Measurements from ENCODE around the gene BNIP5.
"Not testable (repeated sequence)": the region's sequence is repeated elsewhere in the genome, so short reads cannot be mapped to it uniquely, and the experiment has no call there.

The BNIP5 gene

DNA sequence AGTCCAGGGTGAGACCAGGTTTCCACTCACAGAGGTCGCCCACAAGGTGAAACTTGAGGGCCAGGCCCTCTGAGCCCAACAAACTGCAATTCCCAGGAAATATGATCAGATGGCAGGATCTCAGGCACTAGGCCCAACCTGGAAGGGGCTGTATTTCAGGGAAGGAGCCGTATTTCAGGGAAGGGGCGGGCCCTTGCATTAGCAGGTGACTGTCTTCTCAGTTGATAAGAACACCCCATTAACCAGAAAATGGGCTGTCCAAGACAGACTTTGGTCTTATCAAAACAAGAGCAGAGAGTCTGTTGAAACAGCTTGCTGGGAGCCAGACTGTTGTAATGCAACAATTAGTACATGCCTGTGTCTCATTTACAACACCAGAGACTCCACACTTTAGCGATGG lies 10.9 kb upstream of the BNIP5 start:
- DNase-seq (ENCODE audit: extremely low spot score, insufficient read length, low read depth) (no peak), FAIRE-seq (no peak)

DNA sequence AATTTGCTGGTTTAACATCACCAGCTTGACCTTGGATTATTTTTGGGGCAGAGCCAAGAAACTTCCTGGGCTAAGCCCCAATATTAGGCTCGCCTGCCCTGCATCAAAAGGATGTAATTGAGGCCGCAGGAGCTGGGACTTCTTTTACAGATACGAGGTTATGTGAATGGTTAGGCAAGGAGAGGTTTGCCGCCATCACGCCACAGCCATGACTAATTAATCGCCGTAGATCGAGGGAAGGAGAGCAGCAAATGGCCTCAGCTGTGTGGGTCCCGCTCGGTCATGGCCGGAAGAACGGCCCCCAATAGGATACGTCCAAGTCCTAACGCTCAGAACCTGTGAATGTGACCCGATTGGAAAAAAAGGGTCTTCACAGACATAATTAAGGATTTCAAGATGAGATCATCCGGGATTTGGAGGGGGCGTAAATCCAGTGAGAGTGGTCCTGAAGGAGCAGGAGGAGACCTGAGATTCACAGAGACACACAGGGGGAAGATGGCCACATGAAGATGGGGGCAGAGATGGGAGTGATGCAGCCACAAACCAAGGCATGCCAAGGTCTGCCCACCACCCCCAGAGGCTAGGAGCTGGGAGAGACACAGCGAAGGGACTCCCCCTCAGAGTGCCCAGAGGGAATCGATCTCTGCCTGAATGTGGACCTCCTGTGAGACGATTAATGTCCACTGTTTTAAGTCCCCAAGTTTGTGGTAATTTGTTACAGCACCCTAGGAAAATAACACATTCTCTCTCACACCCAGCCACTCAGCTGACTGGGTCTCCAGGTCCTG lies 10.0 kb upstream of the BNIP5 start:
- no peak for DNase-seq (ENCODE audit: extremely low spot score, insufficient read length, low read depth)
- no peak for FAIRE-seq

GRCh38 chr6:36345681-36346466 lies 9.2 kb upstream of the BNIP5 start:
- FAIRE-seq (no peak), DNase-seq (ENCODE audit: extremely low spot score, insufficient read length, low read depth) (no peak)

DNA sequence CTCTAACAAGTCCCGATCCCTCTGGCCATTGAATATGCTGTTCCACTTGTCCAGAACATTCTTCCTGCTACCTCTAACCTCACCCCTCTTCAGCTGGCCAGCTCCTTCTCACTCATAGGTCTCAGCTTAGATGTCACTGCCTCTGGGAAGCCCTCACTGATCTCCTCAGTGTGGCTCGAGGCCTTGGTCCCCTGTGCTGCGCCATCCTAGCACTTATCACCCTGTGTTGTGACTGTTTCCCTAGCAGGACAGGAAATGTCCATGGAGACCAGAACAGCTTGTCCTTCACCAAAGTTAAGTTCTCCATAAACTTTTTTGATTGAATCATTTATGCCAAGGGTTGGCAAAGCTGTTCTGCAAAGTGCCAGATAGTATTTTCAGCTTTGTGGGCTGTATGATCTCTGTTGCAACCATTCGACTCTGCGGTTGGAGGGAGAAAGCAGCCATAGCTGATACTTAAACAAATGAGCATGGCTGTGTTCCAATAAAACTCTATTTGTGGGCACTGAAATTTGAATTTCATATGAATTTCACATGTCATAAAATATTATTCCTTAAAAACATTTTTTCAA lies 6.5 kb upstream of the BNIP5 start:
- DNase-seq (ENCODE audit: extremely low spot score, insufficient read length, low read depth) (no peak), FAIRE-seq (no peak)

GRCh38 chr6:36340618-36341454 lies 4.1 kb upstream of the BNIP5 start:
- FAIRE-seq: peak; percentile 76
- peak; percentile 64 for DNase-seq (ENCODE audit: extremely low spot score, insufficient read length, low read depth)

GRCh38 chr6:36340306-36340617 lies 3.6 kb upstream of the BNIP5 start:
- DNase-seq (ENCODE audit: extremely low spot score, insufficient read length, low read depth) (no peak), FAIRE-seq (no peak)

DNA sequence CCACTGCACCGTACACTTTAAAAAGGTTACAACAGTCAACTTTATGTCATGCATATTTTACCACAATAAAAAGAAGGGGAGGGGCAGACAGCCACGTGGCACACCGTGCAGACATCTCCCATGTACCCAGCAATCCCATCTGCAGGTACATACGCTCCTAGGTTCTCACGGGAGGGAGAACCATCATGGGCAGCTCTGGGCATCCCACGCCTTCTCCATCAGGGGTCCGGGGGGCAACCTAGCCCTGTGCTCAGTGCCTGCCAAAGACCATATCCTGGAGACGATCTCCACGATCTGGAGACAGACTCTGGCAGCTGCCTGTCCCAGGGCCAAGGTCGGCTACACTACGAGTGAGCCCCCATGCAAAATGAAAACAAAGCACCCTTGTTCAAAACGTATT lies 2.5 kb upstream of the BNIP5 start:
- FAIRE-seq: no peak
- no peak for DNase-seq (ENCODE audit: extremely low spot score, insufficient read length, low read depth)

- FAIRE-seq; DNase-seq (ENCODE audit: extremely low spot score, insufficient read length, low read depth): not testable (repeated sequence)
Measured at GRCh38 chr6:36338223-36338622, 1.5 kb upstream of the BNIP5 start.

GRCh38 chr6:36337814-36338213 lies 1.1 kb upstream of the BNIP5 start:
- FAIRE-seq: no peak

DNA sequence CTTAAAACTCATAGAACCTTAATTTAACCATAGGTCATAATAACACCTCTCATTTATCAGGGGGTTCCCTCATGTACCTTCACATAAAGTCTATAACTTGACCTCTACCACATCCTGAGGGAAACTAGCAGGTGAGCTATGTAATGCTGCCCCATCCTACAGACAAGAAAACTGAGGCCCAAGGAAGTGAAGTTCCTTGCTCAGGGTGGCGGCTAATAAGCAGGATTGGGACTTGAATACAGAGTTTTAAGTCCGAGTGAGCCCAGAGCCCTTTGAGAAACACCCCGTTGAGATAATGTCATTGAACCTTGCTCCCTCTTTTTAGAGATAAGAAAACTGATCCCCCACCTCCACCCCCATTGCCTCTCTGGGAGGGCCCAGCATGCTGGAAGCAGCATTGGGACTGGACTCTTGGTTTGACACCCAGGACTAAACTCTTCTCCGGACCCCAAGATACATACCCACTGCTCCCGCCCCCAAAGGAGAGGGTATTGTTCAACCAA lies 429 bp downstream of the BNIP5 start:
- FAIRE-seq (no peak), DNase-seq (ENCODE audit: extremely low spot score, insufficient read length, low read depth) (no peak)

More at GRCh38 chr6:36337814-36338213, 1.1 kb upstream of the BNIP5 start:
- DNase-seq (ENCODE audit: extremely low spot score, insufficient read length, low read depth): no peak

- DNase-seq (ENCODE audit: extremely low spot score, insufficient read length, low read depth) (no peak), FAIRE-seq (no peak)
Measured at GRCh38 chr6:36335465-36336207, 1.1 kb downstream of the BNIP5 start.

- no peak for FAIRE-seq
- no peak for DNase-seq (ENCODE audit: extremely low spot score, insufficient read length, low read depth)
Measured at GRCh38 chr6:36334832-36335459, 1.7 kb downstream of the BNIP5 start.

DNA sequence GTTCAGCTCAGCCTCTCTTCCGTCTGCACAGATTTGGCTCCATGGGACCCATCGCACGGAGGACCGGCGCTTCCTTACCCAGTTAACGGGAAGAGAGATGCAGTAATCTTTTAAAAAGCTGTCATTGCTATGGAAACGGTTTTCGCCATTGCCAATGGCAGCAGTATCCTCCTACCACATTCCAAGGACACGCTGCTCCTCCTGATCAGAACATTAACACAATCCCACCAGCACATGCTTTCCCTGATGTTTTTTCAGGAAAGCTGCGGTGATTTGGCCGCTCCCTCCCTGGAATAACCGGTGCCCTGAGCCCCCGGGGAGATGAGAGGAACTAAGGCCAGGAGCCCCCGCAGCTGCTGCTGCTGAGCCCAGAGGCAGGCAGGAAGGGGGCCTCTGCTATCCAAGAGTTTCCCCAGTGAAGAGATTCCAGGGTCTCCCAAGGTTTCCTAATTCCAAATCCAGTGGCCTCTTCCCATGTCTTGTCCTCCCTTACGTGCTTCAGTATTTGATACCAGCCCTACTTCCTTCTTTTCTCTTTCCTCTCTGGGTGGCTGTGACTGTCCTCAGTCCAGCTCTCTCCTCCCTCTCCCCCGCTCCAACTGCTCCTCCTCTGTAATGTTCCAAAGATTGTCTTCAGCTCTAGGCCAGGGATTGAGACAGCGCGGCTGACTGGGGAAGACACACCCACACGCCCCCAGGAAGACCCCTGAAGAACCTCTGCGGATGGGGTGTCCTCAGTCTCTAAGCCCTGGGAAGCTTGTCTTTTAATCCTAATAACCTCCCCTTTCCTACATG lies 2.6 kb downstream of the BNIP5 start:
- DNase-seq (ENCODE audit: extremely low spot score, insufficient read length, low read depth): no peak
- FAIRE-seq: no peak

DNA sequence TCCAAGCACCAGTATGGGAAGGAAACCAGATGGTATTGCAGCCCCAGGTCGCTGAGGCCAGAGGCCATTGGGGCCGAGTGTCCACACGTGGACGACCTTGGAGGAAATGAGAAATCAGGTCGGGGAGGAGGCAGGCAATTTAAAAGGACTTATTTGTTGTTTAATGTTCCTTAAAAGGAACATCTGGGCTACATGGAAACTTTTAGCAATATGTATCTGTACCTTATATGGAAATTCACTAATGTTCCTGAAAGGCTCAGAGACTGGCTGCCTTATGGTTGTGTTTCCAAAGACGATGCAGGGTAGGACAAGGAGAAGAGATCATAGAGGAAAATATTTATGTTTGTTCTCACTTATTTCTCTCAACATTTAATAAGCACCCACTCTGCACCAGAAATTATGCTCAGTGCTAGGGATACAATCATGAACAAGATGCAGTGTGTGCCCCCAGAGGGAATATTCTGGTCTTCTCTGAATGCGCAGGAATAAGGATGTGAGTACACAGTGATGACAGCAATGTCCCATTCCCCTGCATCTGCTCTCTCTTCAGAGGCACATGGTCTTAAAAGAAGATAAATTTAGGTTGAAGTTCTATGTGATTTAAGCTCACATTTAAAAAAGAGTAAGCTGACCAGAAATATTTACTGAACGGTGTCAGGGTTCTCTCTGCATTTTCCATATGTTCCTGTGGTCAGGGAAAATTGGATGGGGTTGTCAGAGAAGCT lies 3.4 kb downstream of the BNIP5 start:
- DNase-seq (ENCODE audit: extremely low spot score, insufficient read length, low read depth): no peak
- no peak for FAIRE-seq

GRCh38 chr6:36331381-36331780 lies 5.3 kb downstream of the BNIP5 start:
- DNase-seq (ENCODE audit: extremely low spot score, insufficient read length, low read depth): no peak
- no peak for FAIRE-seq

- no peak for DNase-seq (ENCODE audit: extremely low spot score, insufficient read length, low read depth)
- FAIRE-seq: no peak
Measured at GRCh38 chr6:36330366-36330765, 6.3 kb downstream of the BNIP5 start.

GRCh38 chr6:36329798-36330291 lies 6.8 kb downstream of the BNIP5 start:
- no peak for FAIRE-seq
- no peak for DNase-seq (ENCODE audit: extremely low spot score, insufficient read length, low read depth)
